ACHN (cell line): ENCODE data around the gene MARK1.
A peak's percentile ranks its signal among the peaks of the same experiment; 100 is the strongest.

ENCODE experiments used
- DNase-seq: peaks from one replicate; pipeline ENCODE4 v3.0.0-alpha.2; 2015
- in situ Hi-C: cut with HindIII; loops from 2 replicates; pipeline ENCODE4 v1.10.0; 2017; ENCODE audit warnings: low sequenced_read_pairs, low pct_ligation_motif_present, low pct_unique_long_range_greater_than_20kb

Gene MARK1

GRCh38 chr1:220526294-220526693 is 1.6 kb upstream of the MARK1 start:
- no peak for DNase-seq
- in situ Hi-C loops, result no loop called here

- in situ Hi-C loops, result no loop called here
- DNase-seq, result no peak
Measured at GRCh38 chr1:220527279-220527907, 543 bp upstream of the MARK1 start.

- in situ Hi-C loops, result no loop called here
- no peak for DNase-seq
Measured at GRCh38 chr1:220528679-220529501, 954 bp downstream of the MARK1 start.

- no peak for DNase-seq
- in situ Hi-C loops, result no loop called here
Measured at GRCh38 chr1:220529521-220530020, 1.6 kb downstream of the MARK1 start.

- in situ Hi-C loops, result no loop called here
- no peak for DNase-seq
Measured at GRCh38 chr1:220533504-220534109, 5.7 kb downstream of the MARK1 start.

GRCh38 chr1:220544901-220545303 is 17.0 kb downstream of the MARK1 start:
- in situ Hi-C loops, result no loop called here
- DNase-seq, result peak; percentile 25

- DNase-seq, result no peak
- in situ Hi-C loops, result no loop called here
Measured at GRCh38 chr1:220550811-220551399, 23.0 kb downstream of the MARK1 start.

GRCh38 chr1:220551718-220552117 is 23.8 kb downstream of the MARK1 start:
- no peak for DNase-seq

GRCh38 chr1:220552672-220553260 is 24.8 kb downstream of the MARK1 start:
- in situ Hi-C loops, result no loop called here
- no peak for DNase-seq

More at GRCh38 chr1:220551718-220552117, 23.8 kb downstream of the MARK1 start:
- in situ Hi-C loops, result no loop called here

GRCh38 chr1:220556641-220557040 is 28.7 kb downstream of the MARK1 start:
- DNase-seq, result no peak
- in situ Hi-C loops, result no loop called here

- no peak for DNase-seq
- in situ Hi-C loops, result no loop called here
Measured at GRCh38 chr1:220563564-220563963, 35.6 kb downstream of the MARK1 start.

GRCh38 chr1:220564216-220564615 is 36.3 kb downstream of the MARK1 start:
- DNase-seq, result no peak
- in situ Hi-C loops, result no loop called here

- DNase-seq, result no peak
- in situ Hi-C loops, result no loop called here
Measured at GRCh38 chr1:220565670-220566069, 37.7 kb downstream of the MARK1 start.

- DNase-seq, result no peak
- in situ Hi-C loops, result no loop called here
Measured at GRCh38 chr1:220566869-220567268, 38.9 kb downstream of the MARK1 start.

- in situ Hi-C loops, result no loop called here
- DNase-seq, result no peak
Measured at GRCh38 chr1:220572416-220572815, 44.5 kb downstream of the MARK1 start.

GRCh38 chr1:220573836-220574235 is 45.9 kb downstream of the MARK1 start:
- in situ Hi-C loops, result no loop called here
- no peak for DNase-seq

GRCh38 chr1:220575718-220576497 is 48.0 kb downstream of the MARK1 start:
- in situ Hi-C loops, result no loop called here
- no peak for DNase-seq

GRCh38 chr1:220577926-220578325 is 50.0 kb downstream of the MARK1 start:
- no peak for DNase-seq
- in situ Hi-C loops, result no loop called here
